Activated CD4-positive, alpha-beta memory T cell treated with anti-CD3 and anti-CD28 coated beads for 36 hours (primary cell): ENCODE measurements around the gene MBD3L4. TPM values are rescaled to one million over a fixed set of nuclear protein-coding genes. Genes with fewer than 3 reads are reported as not detected.
"Not testable (repeated sequence)": the region's sequence is repeated elsewhere in the genome, so short reads cannot be mapped to it uniquely, and the experiment has no call there.

Source experiments
- CTCF ChIA-PET: fragments of 350-600 bp; sonication (Branson Sonifier 250); formaldehyde crosslinking; loops from one replicate; lab custom pipeline; 2021; ENCODE audit warnings: antibody characterized with exemption, inconsistent platforms; lab: Charles Lee
- POLR2A ChIA-PET: fragments of 350-600 bp; sonication (Branson Sonifier 250); formaldehyde crosslinking; loops from one replicate; lab custom pipeline; 2021; ENCODE audit warnings: antibody characterized with exemption; lab: Charles Lee
- DNase-seq: peaks from one replicate; pipeline ENCODE4 v3.0.0-alpha.2; 2020
- H3K27ac Mint-ChIP-seq: one replicate; pipeline ENCODE4 v1.8.0; 2021; ENCODE audit warnings: mixed read lengths
- H3K27me3 Mint-ChIP-seq: one replicate; pipeline ENCODE4 v1.8.0; 2021; ENCODE audit warnings: mixed read lengths
- H3K36me3 Mint-ChIP-seq: one replicate; pipeline ENCODE4 v1.8.0; 2021; ENCODE audit warnings: mixed read lengths
- H3K4me1 Mint-ChIP-seq: one replicate; pipeline ENCODE4 v1.8.0; 2021; ENCODE audit warnings: low read depth, mixed read lengths
- H3K4me3 Mint-ChIP-seq: one replicate; pipeline ENCODE4 v1.8.0; 2021; ENCODE audit warnings: mild to moderate bottlenecking, mixed read lengths
- H3K9me3 Mint-ChIP-seq: one replicate; pipeline ENCODE4 v1.8.0; 2021; ENCODE audit warnings: mixed read lengths
- intact Hi-C: fragments of 100-400 bp; cut with micrococcal nuclease; formaldehyde crosslinking; loops from one replicate; pipeline ENCODE4 v1.15.1; 2023
- total RNA-seq, 2 experiments: library from RNA; stranded (reverse); gene quantifications; one replicate each; pipeline ENCODE4 v1.2.3, GENCODE V29; 2021

MBD3L4 gene
- total RNA-seq, result not detected

- H3K4me1 Mint-ChIP-seq, DNase-seq, H3K9me3 Mint-ChIP-seq, H3K27me3 Mint-ChIP-seq, POLR2A ChIA-PET, H3K36me3 Mint-ChIP-seq, intact Hi-C loops, H3K27ac Mint-ChIP-seq, CTCF ChIA-PET, H3K4me3 Mint-ChIP-seq: not testable (repeated sequence)
Observed at GRCh38 chr19:7040079-7040478, at the start of gene MBD3L4. Gene MBD3L4 (minus strand): TSS chr19:7040179. CDS start chr19:7040144, 35 bp downstream.

GRCh38 chr19:7088999-7089398 lies 49.0 kb upstream of the MBD3L4 start:
- Mint-ChIP-seq H3K4me1 (no peaks in the 10 kb centered on the region), H3K4me3 (no peak overlapping the region), H3K27me3 (no peaks in the 10 kb centered on the region), H3K27ac (no peak overlapping the region), H3K36me3 (peaks cover 54% of the 10 kb centered on the region), H3K9me3 (peaks cover 73% of the 10 kb centered on the region)
- ChIA-PET POLR2A (no interaction called here), CTCF (no interaction called here)
- DNase-seq, result no peak
- intact Hi-C loops, result no loop called here

GRCh38 chr19:7083076-7083956 lies 43.3 kb upstream of the MBD3L4 start:
- H3K9me3 Mint-ChIP-seq, result peaks cover 85% of the 10 kb centered on the region
- DNase-seq, result no peak
- H3K27ac Mint-ChIP-seq, result peak overlapping the region; percentile 35
- ChIA-PET CTCF (interaction anchor here (0.6 kb wide), 1 partner anchor 662 kb away, joined by 3 read pairs; no protein-coding TSS in a partner anchor), POLR2A (interaction anchor here (0.9 kb wide), 1 partner anchor 16 kb away, joined by 3 read pairs; no protein-coding TSS in a partner anchor)
- intact Hi-C loops, result no loop called here
- H3K4me1 Mint-ChIP-seq, result no peaks in the 10 kb centered on the region
- peaks cover 85% of the 10 kb centered on the region for H3K36me3 Mint-ChIP-seq
- peak overlapping the region; percentile 6 for H3K4me3 Mint-ChIP-seq
- no peaks in the 10 kb centered on the region for H3K27me3 Mint-ChIP-seq

- Mint-ChIP-seq H3K27me3 (no peaks in the 10 kb centered on the region), H3K9me3 (peaks cover 67% of the 10 kb centered on the region), H3K4me3 (no peak overlapping the region), H3K4me1 (no peaks in the 10 kb centered on the region), H3K36me3 (peaks cover 94% of the 10 kb centered on the region), H3K27ac (no peak overlapping the region)
- ChIA-PET CTCF (interaction anchor here (0.5 to 0.6 kb wide), 2 partner anchors 24 to 152 kb away, joined by 3 to 4 read pairs; no protein-coding TSS in a partner anchor), POLR2A (interaction anchor here (0.6 kb wide), 1 partner anchor 1686 kb away, joined by 3 read pairs; no protein-coding TSS in a partner anchor)
- DNase-seq, result no peak
- intact Hi-C loops, result no loop called here
Observed at GRCh38 chr19:7078008-7078407, 38.0 kb upstream of the MBD3L4 start.

- H3K4me1 Mint-ChIP-seq, result peaks cover 8% of the 10 kb centered on the region
- DNase-seq, result no peak
- no peaks in the 10 kb centered on the region for H3K27me3 Mint-ChIP-seq
- peaks cover 87% of the 10 kb centered on the region for H3K36me3 Mint-ChIP-seq
- intact Hi-C loops, result no loop called here
- H3K4me3 Mint-ChIP-seq, result no peak overlapping the region
- no peak overlapping the region for H3K27ac Mint-ChIP-seq
- peaks cover 48% of the 10 kb centered on the region for H3K9me3 Mint-ChIP-seq
- POLR2A ChIA-PET, result no interaction called here
- CTCF ChIA-PET, result no interaction called here
Observed at GRCh38 chr19:7076151-7076550, 36.2 kb upstream of the MBD3L4 start.

- H3K27me3 Mint-ChIP-seq, result no peaks in the 10 kb centered on the region
- no peak for DNase-seq
- POLR2A ChIA-PET, result no interaction called here
Observed at GRCh38 chr19:7074705-7075282, 34.8 kb upstream of the MBD3L4 start.

GRCh38 chr19:7072541-7072940 lies 32.6 kb upstream of the MBD3L4 start:
- Mint-ChIP-seq H3K4me1 (peaks cover 11% of the 10 kb centered on the region), H3K9me3 (peaks cover 16% of the 10 kb centered on the region), H3K4me3 (peak overlapping the region; percentile 9), H3K27me3 (no peaks in the 10 kb centered on the region), H3K27ac (no peak overlapping the region), H3K36me3 (peaks cover 58% of the 10 kb centered on the region)
- intact Hi-C loops, result no loop called here
- POLR2A ChIA-PET, result no interaction called here
- no peak for DNase-seq
- CTCF ChIA-PET, result no interaction called here

More at GRCh38 chr19:7074705-7075282, 34.8 kb upstream of the MBD3L4 start:
- H3K9me3 Mint-ChIP-seq, result peaks cover 37% of the 10 kb centered on the region
- intact Hi-C loops, result no loop called here
- no peak overlapping the region for H3K4me3 Mint-ChIP-seq
- H3K27ac Mint-ChIP-seq, result no peak overlapping the region
- peaks cover 80% of the 10 kb centered on the region for H3K36me3 Mint-ChIP-seq
- peaks cover 8% of the 10 kb centered on the region for H3K4me1 Mint-ChIP-seq
- CTCF ChIA-PET, result no interaction called here

GRCh38 chr19:7069904-7070226 lies 29.9 kb upstream of the MBD3L4 start:
- H3K4me1 Mint-ChIP-seq, result peaks cover 11% of the 10 kb centered on the region
- peaks cover 32% of the 10 kb centered on the region for H3K36me3 Mint-ChIP-seq
- H3K4me3 Mint-ChIP-seq, result peak overlapping the region; percentile 87
- ChIA-PET CTCF (interaction anchor here (1.0 to 2.9 kb wide), 6 partner anchors 30 to 499 kb away, joined by 3 to 14 read pairs (median 4); no protein-coding TSS in a partner anchor), POLR2A (interaction anchor here (1.2 to 1.7 kb wide), 3 partner anchors 30 to 317 kb away, joined by 5 to 9 read pairs (median 6); no protein-coding TSS in a partner anchor)
- DNase-seq, result no peak
- no peaks in the 10 kb centered on the region for H3K27me3 Mint-ChIP-seq
- peaks cover 3% of the 10 kb centered on the region for H3K9me3 Mint-ChIP-seq
- intact Hi-C loops, result loop anchor here (10.0 kb wide), 1 partner anchor 1275 kb away; the partner anchor contains the start of gene DUS3L
- H3K27ac Mint-ChIP-seq, result peak overlapping the region; percentile 83

- H3K4me1 Mint-ChIP-seq, result peaks cover 11% of the 10 kb centered on the region
- peak within 1 kb of the TSS; percentile 83 for H3K27ac Mint-ChIP-seq
- POLR2A ChIA-PET, result interaction anchor here (0.9 to 1.7 kb wide), 4 partner anchors 23 to 318 kb away, joined by 3 to 9 read pairs (median 6); no protein-coding TSS in a partner anchor
Observed at GRCh38 chr19:7069042-7069903, 29.3 kb upstream of the MBD3L4 start, which contains the start of gene ZNF557. Gene ZNF557 (plus strand): TSS chr19:7069703. CDS start chr19:7075075, 5,372 bp downstream.

GRCh38 chr19:7068599-7068998 lies 28.6 kb upstream of the MBD3L4 start:
- H3K27ac Mint-ChIP-seq, result peak overlapping the region; percentile 83
- H3K4me1 Mint-ChIP-seq, result peaks cover 11% of the 10 kb centered on the region
- no peak for DNase-seq
- H3K27me3 Mint-ChIP-seq, result no peaks in the 10 kb centered on the region
- peak overlapping the region; percentile 87 for H3K4me3 Mint-ChIP-seq
- POLR2A ChIA-PET, result interaction anchor here (0.9 to 1.7 kb wide), 4 partner anchors 24 to 318 kb away, joined by 3 to 9 read pairs (median 6); no protein-coding TSS in a partner anchor
- peaks cover 22% of the 10 kb centered on the region for H3K36me3 Mint-ChIP-seq
- intact Hi-C loops, result loop anchor here (10.0 kb wide), 1 partner anchor 1274 kb away; the partner anchor contains the start of gene DUS3L
- no peaks in the 10 kb centered on the region for H3K9me3 Mint-ChIP-seq
- CTCF ChIA-PET, result interaction anchor here (1.1 to 2.9 kb wide), 3 partner anchors 31 to 286 kb away, joined by 3 to 14 read pairs (median 7); no protein-coding TSS in a partner anchor

More at GRCh38 chr19:7069042-7069903, 29.3 kb upstream of the MBD3L4 start, which contains the start of gene ZNF557:
- CTCF ChIA-PET, result interaction anchor here (1.0 to 2.9 kb wide), 6 partner anchors 30 to 499 kb away, joined by 3 to 14 read pairs (median 4); no protein-coding TSS in a partner anchor
- H3K4me3 Mint-ChIP-seq, result peak within 1 kb of the TSS; percentile 87
- H3K36me3 Mint-ChIP-seq, result peaks cover 27% of the 10 kb centered on the region
- peak; percentile 99 for DNase-seq
- H3K9me3 Mint-ChIP-seq, result peaks cover 1% of the 10 kb centered on the region
- H3K27me3 Mint-ChIP-seq, result no peaks in the 10 kb centered on the region
- intact Hi-C loops, result loop anchor here (10.0 kb wide), 1 partner anchor 1274 kb away; the partner anchor contains the start of gene DUS3L

GRCh38 chr19:7067716-7068115 lies 27.7 kb upstream of the MBD3L4 start:
- no peak overlapping the region for H3K4me3 Mint-ChIP-seq
- no peak for DNase-seq
- peaks cover 17% of the 10 kb centered on the region for H3K36me3 Mint-ChIP-seq
- peaks cover 11% of the 10 kb centered on the region for H3K4me1 Mint-ChIP-seq
- CTCF ChIA-PET, result no interaction called here
- no peak overlapping the region for H3K27ac Mint-ChIP-seq
- H3K27me3 Mint-ChIP-seq, result no peaks in the 10 kb centered on the region
- intact Hi-C loops, result loop anchor here (10.0 kb wide), 1 partner anchor 1273 kb away; the partner anchor contains the start of gene DUS3L
- POLR2A ChIA-PET, result no interaction called here
- no peaks in the 10 kb centered on the region for H3K9me3 Mint-ChIP-seq
